ENCODE measurements around the gene XPO4. TPM values are rescaled to one million over a fixed set of nuclear protein-coding genes. Genes with fewer than 3 reads are reported as not detected.

XPO4 gene
- total and polyA plus RNA-seq, 5 donors from 2014 or later: 4.4 to 26.3 (median 8.1) TPM

Other genes with a start within 250 kb of the XPO4 start
- gene IL17D, start 199.0 kb downstream of the XPO4 start, total RNA-seq: not detected
- gene IL17D, start 199.0 kb downstream of the XPO4 start, polyA plus RNA-seq: under 1 TPM in 3 of 4 donors, not detected in 1; 0.11 to 0.21 (median 0.17) TPM
- gene EEF1AKMT1, start 128.8 kb downstream of the XPO4 start, total RNA-seq: 3.0 TPM
- 10 to 100 TPM; 10.6 to 22.4 (median 17.1) TPM for gene EEF1AKMT1, start 128.8 kb downstream of the XPO4 start, polyA plus RNA-seq
- gene LATS2, start 158.8 kb upstream of the XPO4 start, total RNA-seq: 0.35 TPM
- gene LATS2, start 158.8 kb upstream of the XPO4 start, polyA plus RNA-seq: not detected
- 225 TPM for gene SAP18, start 237.4 kb upstream of the XPO4 start, total RNA-seq
- 100 to 1,000 TPM; 280 to 402 (median 334) TPM for gene SAP18, start 237.4 kb upstream of the XPO4 start, polyA plus RNA-seq